GM19023 (cell line): ENCODE data around the gene TCP1.
"Not testable (repeated sequence)": the region's sequence is repeated elsewhere in the genome, so short reads cannot be mapped to it uniquely, and the experiment has no call there.

Source experiments
- ATAC-seq: cut with Tn5 transposase; IDR thresholded peaks from one replicate; pipeline ENCODE4 v1.9.1; 2021; ENCODE audit warnings: mild to moderate bottlenecking, moderate library complexity; ENCODE audit not compliant: unreplicated experiment

The TCP1 gene

GRCh38 chr6:159778131-159778530 lies 11.3 kb downstream of the TCP1 start:
- ATAC-seq: no peak

GRCh38 chr6:159777240-159777904 lies 12.0 kb downstream of the TCP1 start:
- ATAC-seq: no peak

GRCh38 chr6:159772196-159772595 lies 17.2 kb downstream of the TCP1 start:
- no peak for ATAC-seq

GRCh38 chr6:159769470-159769869 lies 19.9 kb downstream of the TCP1 start:
- ATAC-seq: no peak

GRCh38 chr6:159766906-159767305 lies 22.5 kb downstream of the TCP1 start:
- no peak for ATAC-seq

- ATAC-seq: peak; percentile 5
These were observed 26.6 kb downstream of the TCP1 start for GRCh38 chr6:159762681-159763293.

GRCh38 chr6:159761873-159762680 lies 27.3 kb downstream of the TCP1 start, which contains the start of gene ACAT2:
Gene ACAT2 (plus strand): TSS chr6:159762045. CDS start chr6:159762088, 43 bp downstream.
- peak; percentile 98 for ATAC-seq

GRCh38 chr6:159761129-159761872 lies 28.1 kb downstream of the TCP1 start:
- peak; percentile 0 for ATAC-seq

- ATAC-seq: no peak
These were observed 28.8 kb downstream of the TCP1 start for GRCh38 chr6:159760602-159761057.

GRCh38 chr6:159759645-159760044 lies 29.8 kb downstream of the TCP1 start:
- ATAC-seq: no peak

GRCh38 chr6:159758031-159759001 lies 31.1 kb downstream of the TCP1 start:
- no peak for ATAC-seq

GRCh38 chr6:159756508-159756907 lies 32.9 kb downstream of the TCP1 start:
- ATAC-seq: no peak

GRCh38 chr6:159754959-159755914 lies 34.2 kb downstream of the TCP1 start:
- ATAC-seq: no peak

- ATAC-seq: no peak
These were observed 35.0 kb downstream of the TCP1 start for GRCh38 chr6:159754401-159754800.

GRCh38 chr6:159753081-159753872 lies 36.1 kb downstream of the TCP1 start:
- no peak for ATAC-seq

- ATAC-seq: no peak
These were observed 38.0 kb downstream of the TCP1 start for GRCh38 chr6:159751448-159751847.

GRCh38 chr6:159748127-159748526 lies 41.3 kb downstream of the TCP1 start:
- not testable (repeated sequence) for ATAC-seq

- ATAC-seq: no peak
These were observed 42.6 kb downstream of the TCP1 start for GRCh38 chr6:159746759-159747158.
